T-cell (primary cell): ENCODE measurements around the gene GNB3. TPM values are rescaled to one million over a fixed set of nuclear protein-coding genes. Genes with fewer than 3 reads are reported as not detected.
"Not testable (repeated sequence)": the region's sequence is repeated elsewhere in the genome, so short reads cannot be mapped to it uniquely, and the experiment has no call there.

Source experiments
- ATAC-seq, 4 experiments: fragments of 200-7000 bp in 3 of 4; fragments of 150-1000 bp in 1 of 4; cut with Tn5 transposase; replicated peaks in 1 of 4; 1 replicate in 3 of 4; 2 replicates in 1 of 4; pipeline ENCODE4 v1.10.0; 2021; ENCODE audit warnings: moderate library complexity in 3 of 4, mild to moderate bottlenecking in 2 of 4, moderate number of reproducible peaks in 1 of 4
- CTCF ChIA-PET, 2 donors: fragments of 300-600 bp; sonication (Branson Sonifier 250); formaldehyde crosslinking; loops; one replicate each; lab custom pipeline; 2022; ENCODE audit warnings: antibody characterized with exemption in 2 of 2; lab: Charles Lee
- POLR2A ChIA-PET, 2 donors: fragments of 300-600 bp; sonication (Branson Sonifier 250); formaldehyde crosslinking; loops; one replicate each; lab custom pipeline; 2022; ENCODE audit warnings: antibody characterized with exemption in 2 of 2; lab: Charles Lee
- DNase-seq, 35 experiments: peaks; one replicate each; pipeline versions ENCODE4 v3.0.0 to v3.0.0-alpha.2; 2013 to 2023
- H3K27ac ChIP-seq: one replicate; pipeline ENCODE4 v1.5.1; 2013; ENCODE audit warnings: low read length
- H3K27me3 ChIP-seq, 2 experiments: replicated peaks in 1 of 2; 1 replicate in 1 of 2; 2 replicates in 1 of 2; pipeline versions ENCODE4 v1.6.1 to v1.7.0; 2013; ENCODE audit warnings: low read length in 1 of 2, mixed read lengths in 1 of 2; ENCODE audit not compliant: control insufficient read depth in 2 of 2, insufficient read depth in 2 of 2; ENCODE audit errors: extremely low read depth in 1 of 2
- H3K36me3 ChIP-seq, 2 donors: 1 replicate in 1 of 2; 2 replicates in 1 of 2; pipeline versions ENCODE4 v1.6.1 to v1.7.0; 2013; ENCODE audit warnings: low read length in 1 of 2; ENCODE audit not compliant: control insufficient read depth in 2 of 2, insufficient read depth in 1 of 2; ENCODE audit errors: extremely low read depth in 1 of 2
- H3K4me1 ChIP-seq, 2 experiments: 1 replicate in 1 of 2; 2 replicates in 1 of 2; pipeline versions ENCODE4 v1.6.1 to v1.7.0; 2013; ENCODE audit warnings: low read length in 2 of 2, mixed read lengths in 1 of 2; ENCODE audit not compliant: insufficient read depth in 2 of 2, control insufficient read depth in 1 of 2; ENCODE audit errors: extremely low read depth in 1 of 2
- H3K4me3 ChIP-seq, 2 donors: 1 replicate in 1 of 2; 2 replicates in 1 of 2; pipeline versions ENCODE4 v1.5.1 to v1.7.0; 2013; ENCODE audit warnings: mild to moderate bottlenecking in 2 of 2, low read length in 1 of 2, moderate library complexity in 1 of 2; ENCODE audit not compliant: control insufficient read depth in 1 of 2; ENCODE audit errors: extremely low read depth in 1 of 2
- H3K9me3 ChIP-seq: 2 replicates; pipeline ENCODE4 v1.7.0; 2013
- H3K27ac Mint-ChIP-seq, 2 donors: one replicate each; pipeline ENCODE4 v1.8.0; 2020 to 2021; ENCODE audit warnings: mild to moderate bottlenecking in 2 of 2, mixed read lengths in 2 of 2
- H3K27me3 Mint-ChIP-seq, 2 donors: one replicate each; pipeline ENCODE4 v1.8.0; 2021 to 2022; ENCODE audit warnings: mixed read lengths in 2 of 2
- H3K36me3 Mint-ChIP-seq: one replicate; pipeline ENCODE4 v1.8.0; 2021; ENCODE audit warnings: mixed read lengths
- H3K4me1 Mint-ChIP-seq, 3 donors: one replicate each; pipeline ENCODE4 v1.8.0; 2020 to 2022; ENCODE audit warnings: mixed read lengths in 3 of 3, mild to moderate bottlenecking in 1 of 3
- H3K4me3 Mint-ChIP-seq, 3 donors: one replicate each; pipeline ENCODE4 v1.8.0; 2020 to 2022; ENCODE audit warnings: mild to moderate bottlenecking in 3 of 3, mixed read lengths in 3 of 3, moderate library complexity in 3 of 3
- H3K9me3 Mint-ChIP-seq, 3 donors: one replicate each; pipeline ENCODE4 v1.8.0; 2020 to 2022; ENCODE audit warnings: mixed read lengths in 3 of 3
- WGBS: methylation state at CpG from one replicate; pipeline ENCODE4 v1.1.5; 2013; ENCODE audit warnings: missing lambda C conversion rate; ENCODE audit not compliant: insufficient coverage; 5-methylcytosine and 5-hydroxymethylcytosine counted together
- total RNA-seq, 35 experiments: library from RNA in 6 of 35; stranded (reverse) in 6 of 35; fragments of 120-200 nt in 1 of 35; gene quantifications; one replicate each; pipeline versions ENCODE4 v1.2.1 to v1.2.4 and lab custom pipeline; 2013 to 2026

The GNB3 gene
- total RNA-seq, 5 donors from 2014 or later (not counting 1 experiment from before 2014, with no cell fraction given), result 0.85 to 4.3 (median 3.4) TPM

- Mint-ChIP-seq H3K36me3 (peaks cover 3% of the 10 kb centered on the region), H3K4me3 (no peak overlapping the region), H3K27ac (no peak overlapping the region), H3K27me3 (no peaks in the 10 kb centered on the region), H3K4me1 (no peaks in the 10 kb centered on the region), H3K9me3 (no peaks in the 10 kb centered on the region)
- 100% methylated on average over 10 of the region's 11 CpGs for WGBS
- no peak overlapping the region for H3K27ac ChIP-seq
- CTCF ChIA-PET, result no interaction called here
- no peak overlapping the region for H3K4me3 ChIP-seq
- peaks cover 4 to 10% of the 10 kb centered on the region in 2 donors for H3K36me3 ChIP-seq
- H3K9me3 ChIP-seq, result no peaks in the 10 kb centered on the region
- H3K4me1 ChIP-seq, result no peaks in the 10 kb centered on the region
- no peak for ATAC-seq
- H3K27me3 ChIP-seq, result no peaks in the 10 kb centered on the region
- POLR2A ChIA-PET, result no interaction called here
- DNase-seq, result no peak
These were observed 43.0 kb downstream of the GNB3 start for GRCh38 chr12:6883683-6884082.

GRCh38 chr12:6884539-6884938 is 43.8 kb downstream of the GNB3 start:
- no peaks in the 10 kb centered on the region for H3K27me3 Mint-ChIP-seq
- no peaks in the 10 kb centered on the region for H3K4me1 ChIP-seq
- no peak overlapping the region for H3K4me3 ChIP-seq
- H3K36me3 ChIP-seq, result peaks cover 4 to 10% of the 10 kb centered on the region in 2 donors
- no peaks in the 10 kb centered on the region for H3K27me3 ChIP-seq
- 97% methylated on average over 16 of the region's 22 CpGs for WGBS
- ATAC-seq, result no peak
- H3K27ac ChIP-seq, result no peak overlapping the region
- ChIA-PET POLR2A (no interaction called here), CTCF (interaction anchor here in 1 of 2 donors (0.7 to 0.9 kb wide), 2 partner anchors 53 to 229 kb away, joined by 3 read pairs; no protein-coding TSS in a partner anchor)
- H3K4me3 Mint-ChIP-seq, result no peak overlapping the region
- H3K9me3 Mint-ChIP-seq, result no peaks in the 10 kb centered on the region
- H3K4me1 Mint-ChIP-seq, result no peaks in the 10 kb centered on the region
- peaks cover 3% of the 10 kb centered on the region for H3K36me3 Mint-ChIP-seq
- DNase-seq, result no peak
- H3K27ac Mint-ChIP-seq, result no peak overlapping the region
- no peaks in the 10 kb centered on the region for H3K9me3 ChIP-seq

- POLR2A ChIA-PET, result interaction anchor here in 1 of 2 donors (0.8 kb wide), 1 partner anchor 813 kb away, joined by 4 read pairs; no protein-coding TSS in a partner anchor
- H3K9me3 ChIP-seq, result not testable (repeated sequence)
- no CpG with 5 or more reads among the region's 15 CpGs for WGBS
These were observed 45.7 kb downstream of the GNB3 start for GRCh38 chr12:6886206-6886999.

GRCh38 chr12:6887460-6887859 is 46.7 kb downstream of the GNB3 start:
- no peaks in the 10 kb centered on the region for H3K27me3 ChIP-seq
- no peak overlapping the region for H3K27ac Mint-ChIP-seq

More at GRCh38 chr12:6886206-6886999, 45.7 kb downstream of the GNB3 start:
- H3K27ac Mint-ChIP-seq, H3K27ac ChIP-seq, H3K27me3 ChIP-seq, DNase-seq, ATAC-seq, H3K4me3 ChIP-seq, H3K9me3 Mint-ChIP-seq, H3K4me3 Mint-ChIP-seq, H3K36me3 Mint-ChIP-seq, H3K4me1 ChIP-seq, H3K27me3 Mint-ChIP-seq, H3K36me3 ChIP-seq: not testable (repeated sequence)
- CTCF ChIA-PET, result interaction anchor here (0.6 to 0.7 kb wide), 2 partner anchors 134 to 210 kb away, joined by 3 to 4 read pairs; no protein-coding TSS in a partner anchor
- peaks cover 8 to 10% (median 10%) of the 10 kb centered on the region in 3 donors for H3K4me1 Mint-ChIP-seq

GRCh38 chr12:6888360-6888759 is 47.6 kb downstream of the GNB3 start:
- ChIA-PET CTCF (no interaction called here), POLR2A (no interaction called here)
- H3K9me3 Mint-ChIP-seq, result no peaks in the 10 kb centered on the region
- Histone ChIP-seq H3K9me3 (no peaks in the 10 kb centered on the region), H3K36me3 (peaks cover 4 to 10% of the 10 kb centered on the region in 2 donors), H3K27me3 (no peaks in the 10 kb centered on the region), H3K4me3 (no peak overlapping the region), H3K27ac (no peak overlapping the region), H3K4me1 (peaks cover 3 to 16% of the 10 kb centered on the region in 2 experiments)
- H3K4me3 Mint-ChIP-seq, result no peak overlapping the region
- DNase-seq, result no peak
- 90% methylated on average over 2 of the region's 2 CpGs for WGBS
- no peaks in the 10 kb centered on the region for H3K27me3 Mint-ChIP-seq
- H3K27ac Mint-ChIP-seq, result no peak overlapping the region
- H3K36me3 Mint-ChIP-seq, result peaks cover 3% of the 10 kb centered on the region
- no peak for ATAC-seq
- H3K4me1 Mint-ChIP-seq, result peaks cover 13 to 15% (median 13%) of the 10 kb centered on the region in 3 donors

More at GRCh38 chr12:6887460-6887859, 46.7 kb downstream of the GNB3 start:
- Histone ChIP-seq H3K4me1 (peaks cover 3 to 16% of the 10 kb centered on the region in 2 experiments), H3K9me3 (no peaks in the 10 kb centered on the region), H3K4me3 (no peak overlapping the region), H3K36me3 (peaks cover 4 to 10% of the 10 kb centered on the region in 2 donors), H3K27ac (no peak overlapping the region)
- no peak overlapping the region for H3K4me3 Mint-ChIP-seq
- ChIA-PET POLR2A (interaction anchor here in 1 of 2 donors (0.7 kb wide), 1 partner anchor 17 kb away, joined by 3 read pairs; no protein-coding TSS in a partner anchor), CTCF (interaction anchor here in 1 of 2 donors (0.6 kb wide), 1 partner anchor 209 kb away, joined by 4 read pairs; no protein-coding TSS in a partner anchor)
- H3K4me1 Mint-ChIP-seq, result peaks cover 13% of the 10 kb centered on the region in 3 donors
- 96% methylated on average over 4 of the region's 8 CpGs for WGBS
- H3K36me3 Mint-ChIP-seq, result peaks cover 3% of the 10 kb centered on the region
- no peaks in the 10 kb centered on the region for H3K9me3 Mint-ChIP-seq
- no peak for ATAC-seq
- H3K27me3 Mint-ChIP-seq, result no peaks in the 10 kb centered on the region
- no peak for DNase-seq

- H3K4me1 ChIP-seq, result peaks cover 3 to 16% of the 10 kb centered on the region in 2 experiments
- H3K4me3 Mint-ChIP-seq, H3K9me3 ChIP-seq, H3K27me3 ChIP-seq, H3K27me3 Mint-ChIP-seq, DNase-seq, ATAC-seq, H3K36me3 Mint-ChIP-seq, CTCF ChIA-PET, H3K9me3 Mint-ChIP-seq, POLR2A ChIA-PET, H3K27ac ChIP-seq, H3K36me3 ChIP-seq, H3K27ac Mint-ChIP-seq, H3K4me3 ChIP-seq: not testable (repeated sequence)
- no CpG with 5 or more reads among the region's 7 CpGs for WGBS
- peaks cover 13 to 15% (median 13%) of the 10 kb centered on the region in 3 donors for H3K4me1 Mint-ChIP-seq
These were observed 48.1 kb downstream of the GNB3 start for GRCh38 chr12:6888794-6889193.
